Measurements from ENCODE around the gene CD6.

DNA sequence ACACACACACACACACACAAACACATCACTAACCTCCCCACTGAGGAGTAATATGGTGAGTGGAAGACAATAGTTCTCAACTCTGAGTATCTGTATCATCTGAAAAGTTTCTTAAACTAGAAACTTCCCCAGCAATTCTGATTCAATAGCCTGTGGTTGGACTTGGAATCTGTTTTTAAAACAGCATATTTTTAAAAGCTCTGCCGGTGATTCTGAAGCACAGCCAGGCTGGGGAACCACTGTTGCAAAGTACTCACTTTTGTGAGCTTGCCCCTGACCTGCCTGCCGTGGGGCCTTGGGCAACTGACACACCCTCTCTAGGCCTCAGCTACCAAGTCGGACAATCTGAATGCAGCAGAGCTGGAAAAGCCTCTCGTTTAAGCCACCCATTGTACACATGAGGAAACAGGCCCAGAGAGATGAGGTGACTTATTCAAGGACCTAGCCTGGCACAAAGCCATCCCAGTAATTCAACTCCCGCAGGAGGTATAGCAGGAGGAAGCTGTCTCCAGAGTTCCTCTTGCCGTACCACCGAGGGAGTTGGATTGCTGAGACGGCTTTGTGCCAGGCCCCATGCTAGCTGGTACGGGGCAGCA lies 28.4 kb upstream of the CD6 start:
- no peak for TF ChIP-seq FOXM1 (IDR thresholded peaks at IDR 0.05; ENCODE audit: borderline replicate concordance)
- no peak for TF ChIP-seq TARDBP (IDR thresholded peaks at IDR 0.05)
- no peak for TF ChIP-seq BHLHE40 (IDR thresholded peaks at IDR 0.05; ENCODE audit: borderline replicate concordance)
- TF ChIP-seq SUZ12 (IDR thresholded peaks at IDR 0.05), result no peak
- TF ChIP-seq ELF4 (IDR thresholded peaks at IDR 0.05), result no peak
- no peak for TF ChIP-seq SP1 (IDR thresholded peaks at IDR 0.05)
- TF ChIP-seq L3MBTL2 (conservative IDR thresholded peaks at IDR 0.05), result no peak
- TF ChIP-seq ZNF384 (IDR thresholded peaks at IDR 0.05), result no peak
- no peak for TF ChIP-seq HDGF (IDR thresholded peaks at IDR 0.05; ENCODE audit: borderline replicate concordance)
- TF ChIP-seq NFRKB (IDR thresholded peaks at IDR 0.05), result no peak
- TF ChIP-seq, protein P1, sequence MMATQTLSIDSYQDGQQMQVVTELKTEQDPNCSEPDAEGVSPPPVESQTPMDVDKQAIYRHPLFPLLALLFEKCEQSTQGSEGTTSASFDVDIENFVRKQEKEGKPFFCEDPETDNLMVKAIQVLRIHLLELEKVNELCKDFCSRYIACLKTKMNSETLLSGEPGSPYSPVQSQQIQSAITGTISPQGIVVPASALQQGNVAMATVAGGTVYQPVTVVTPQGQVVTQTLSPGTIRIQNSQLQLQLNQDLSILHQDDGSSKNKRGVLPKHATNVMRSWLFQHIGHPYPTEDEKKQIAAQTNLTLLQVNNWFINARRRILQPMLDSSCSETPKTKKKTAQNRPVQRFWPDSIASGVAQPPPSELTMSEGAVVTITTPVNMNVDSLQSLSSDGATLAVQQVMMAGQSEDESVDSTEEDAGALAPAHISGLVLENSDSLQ (IDR thresholded peaks at IDR 0.05), result no peak
- TF ChIP-seq LEF1 (IDR thresholded peaks at IDR 0.05; ENCODE audit: borderline replicate concordance), result no peak
- no peak for TF ChIP-seq CTBP1 (IDR thresholded peaks at IDR 0.05; ENCODE audit: borderline replicate concordance)
- no peak for TF ChIP-seq FOXA1 (IDR thresholded peaks at IDR 0.05)
